Measurements from ENCODE around the gene ELOA.
"Not testable (repeated sequence)": the region's sequence is repeated elsewhere in the genome, so short reads cannot be mapped to it uniquely, and the experiment has no call there.

The ELOA gene

DNA sequence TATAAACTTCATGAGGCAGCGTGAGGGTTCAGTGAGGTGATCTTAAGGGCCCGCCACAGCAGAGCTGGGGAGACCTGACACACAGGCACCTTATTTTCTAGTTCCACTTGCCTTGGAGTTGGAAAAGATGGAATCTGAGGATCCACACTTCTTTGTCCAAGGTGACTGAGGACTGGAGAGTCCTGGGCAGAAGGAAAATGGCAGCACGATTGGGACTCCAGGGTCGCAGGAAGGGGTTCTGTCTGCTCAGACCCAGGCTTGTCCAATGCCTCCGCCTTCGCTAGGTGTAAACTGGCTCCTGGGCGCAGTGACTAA, 55.9 kb downstream of the ELOA start:
- in situ Hi-C loops (cut with HindIII; ENCODE audit: low sequenced_read_pairs) = no loop called here

DNA sequence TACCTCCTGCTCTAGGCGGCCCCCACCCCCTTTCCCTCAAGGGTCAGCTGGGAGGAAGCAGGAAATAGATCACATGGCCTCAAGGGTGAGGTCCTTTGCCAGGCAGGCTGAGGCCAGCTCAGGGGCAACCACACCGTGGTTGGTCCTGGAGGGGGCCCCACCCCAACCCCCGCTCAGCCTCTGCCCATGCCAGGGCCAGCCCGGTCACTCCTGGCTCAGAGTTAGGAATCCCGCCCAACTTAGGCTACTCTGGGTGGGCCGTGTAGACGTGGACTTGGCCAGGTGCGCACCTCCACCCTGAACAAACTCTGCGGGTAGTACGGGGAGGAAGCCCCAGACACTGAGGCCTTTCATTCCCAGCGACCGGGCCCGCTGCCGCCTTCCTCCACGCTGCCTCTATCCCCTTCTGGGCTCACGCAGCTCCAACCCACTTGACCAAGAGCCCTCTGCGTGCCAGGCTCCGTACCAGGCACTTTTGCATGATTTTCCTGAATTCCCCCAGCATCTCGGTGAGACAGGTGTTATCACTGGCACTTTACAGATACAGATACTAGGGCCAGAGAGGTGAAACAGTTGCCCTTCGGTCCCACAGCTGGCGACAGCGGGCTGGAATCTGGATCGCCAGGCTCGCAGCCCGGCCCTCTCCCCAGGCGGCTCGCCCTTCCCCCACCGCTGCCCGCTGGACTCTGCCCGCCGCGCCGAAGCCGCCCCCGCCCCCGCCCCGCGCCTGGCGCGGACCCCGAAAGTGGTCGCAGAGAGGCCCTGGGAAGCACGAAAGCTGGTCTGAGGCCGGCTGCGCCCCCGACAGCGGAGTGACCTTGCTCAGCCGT, 56.5 kb downstream of the ELOA start:
- in situ Hi-C loops (cut with HindIII; ENCODE audit: low sequenced_read_pairs) = no loop called here

DNA sequence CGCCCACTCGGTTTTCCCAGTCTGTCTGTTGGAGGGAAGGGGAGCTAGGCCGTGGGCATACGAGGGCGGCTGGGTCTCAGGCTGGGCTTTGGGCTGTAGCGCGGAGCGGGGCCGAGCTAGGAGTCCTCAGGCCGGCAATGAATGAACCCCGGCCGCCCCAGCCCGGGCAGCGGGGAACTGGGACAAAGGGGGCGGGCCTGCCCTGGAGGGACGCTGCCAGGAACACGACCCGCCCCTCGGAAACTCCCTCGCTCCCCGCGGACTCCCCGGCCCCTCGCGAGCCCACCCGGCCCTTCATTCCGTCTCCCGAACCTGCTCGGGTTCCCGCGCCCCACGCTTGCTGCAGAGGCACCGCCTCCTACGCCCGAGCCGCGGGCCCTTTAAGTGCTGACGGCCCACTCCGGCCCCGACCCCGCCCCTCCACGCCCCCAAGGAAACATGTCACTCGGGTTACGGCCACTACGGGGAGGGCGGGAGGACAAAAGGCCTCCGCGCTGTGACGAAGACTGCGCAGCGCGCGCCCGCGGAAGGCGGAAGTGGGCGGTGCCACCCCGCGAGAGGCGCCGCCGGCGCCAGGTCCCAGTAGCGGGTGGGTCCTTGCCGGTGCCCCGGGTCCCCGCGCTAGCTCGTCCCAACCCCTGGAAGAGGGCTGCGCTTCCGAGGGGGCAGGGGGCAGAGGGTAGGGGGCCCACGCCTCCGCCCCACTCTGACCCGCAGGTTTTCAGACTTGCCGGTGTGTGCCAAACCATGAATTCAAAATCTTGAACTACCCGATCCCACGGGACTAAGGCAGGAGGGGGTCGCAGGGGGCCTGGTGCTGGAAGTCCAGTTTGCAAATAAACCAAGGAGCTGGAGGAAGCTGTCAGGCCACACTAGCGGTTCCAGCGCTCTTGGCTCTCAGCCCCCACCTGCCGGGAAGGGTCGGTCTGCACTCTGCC, 57.4 kb downstream of the ELOA start, which contains the start of gene GALE:
TSS of gene GALE (minus strand) at position 355 of the 938 bp plus-strand sequence. CDS start 1,747 bp downstream, outside the sequence.
- in situ Hi-C loops (cut with HindIII; ENCODE audit: low sequenced_read_pairs) = no loop called here

DNA sequence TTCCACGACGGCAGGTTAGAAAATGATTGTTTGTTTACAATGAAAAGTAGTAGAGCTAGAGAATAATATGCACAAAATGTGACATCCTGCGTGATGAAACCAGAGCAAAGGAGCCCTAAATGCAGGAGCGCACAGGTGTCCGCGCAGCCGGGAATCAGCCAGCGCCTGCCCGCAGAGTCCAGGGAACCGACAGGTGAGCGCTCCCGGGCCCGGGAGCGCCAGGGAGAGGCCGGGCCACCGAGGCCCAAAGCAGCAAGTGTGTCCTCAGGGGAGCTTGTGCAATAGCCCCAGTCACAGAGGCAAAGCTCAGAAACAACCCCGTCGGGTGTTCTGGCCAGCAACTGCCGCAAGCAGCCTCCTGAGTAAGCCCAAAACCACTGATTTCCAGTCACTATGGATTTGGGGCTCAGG, 58.1 kb downstream of the ELOA start:
- in situ Hi-C loops (cut with HindIII; ENCODE audit: low sequenced_read_pairs) = no loop called here

DNA sequence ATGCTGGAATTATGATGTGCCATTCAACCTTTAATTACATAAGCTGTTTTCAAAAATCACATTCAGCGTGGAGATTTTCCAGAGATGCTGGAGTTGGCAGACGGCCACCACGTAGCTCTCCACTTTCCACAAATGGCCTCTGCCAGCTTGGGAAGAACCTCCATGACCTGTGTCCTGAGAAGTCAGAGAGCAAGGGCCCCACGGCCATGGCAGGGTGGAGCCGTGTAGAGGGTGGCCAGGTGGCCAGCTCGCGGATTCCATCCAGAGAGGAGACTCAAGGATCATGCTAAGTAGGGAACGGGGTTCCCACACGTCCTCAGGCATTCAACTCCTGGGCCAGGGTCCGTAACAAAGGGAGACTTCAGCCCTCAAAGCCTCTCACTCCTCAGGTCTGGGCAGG, 58.6 kb downstream of the ELOA start:
- in situ Hi-C loops (cut with HindIII; ENCODE audit: low sequenced_read_pairs) = no loop called here

DNA sequence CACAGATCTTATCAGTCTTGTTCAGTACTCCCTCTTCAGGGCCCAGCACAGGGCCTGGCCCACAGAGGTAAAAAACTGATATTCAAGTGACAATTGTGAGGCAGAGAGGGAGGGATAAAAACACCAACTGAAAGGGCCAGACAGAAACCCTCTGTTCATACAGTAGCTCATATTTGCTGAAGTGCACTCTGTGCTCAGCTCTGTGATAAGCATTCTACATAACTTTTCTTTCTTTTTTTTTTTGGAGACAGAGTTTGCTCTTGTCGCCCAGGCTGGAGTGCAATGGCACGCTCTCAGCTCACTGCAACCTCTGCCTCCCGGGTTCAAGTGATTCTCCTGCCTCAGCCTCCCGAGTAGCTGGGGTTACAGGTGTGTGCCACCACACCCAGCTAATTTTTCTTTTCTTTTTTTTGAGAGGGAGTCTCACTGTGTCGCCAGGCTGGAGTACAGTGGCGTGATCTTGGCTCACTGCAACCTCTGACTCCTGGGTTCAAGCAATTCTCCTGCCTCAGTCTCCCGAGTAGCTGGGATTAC, 59.6 kb downstream of the ELOA start:
- in situ Hi-C loops (cut with HindIII; ENCODE audit: low sequenced_read_pairs) = not testable (repeated sequence)

DNA sequence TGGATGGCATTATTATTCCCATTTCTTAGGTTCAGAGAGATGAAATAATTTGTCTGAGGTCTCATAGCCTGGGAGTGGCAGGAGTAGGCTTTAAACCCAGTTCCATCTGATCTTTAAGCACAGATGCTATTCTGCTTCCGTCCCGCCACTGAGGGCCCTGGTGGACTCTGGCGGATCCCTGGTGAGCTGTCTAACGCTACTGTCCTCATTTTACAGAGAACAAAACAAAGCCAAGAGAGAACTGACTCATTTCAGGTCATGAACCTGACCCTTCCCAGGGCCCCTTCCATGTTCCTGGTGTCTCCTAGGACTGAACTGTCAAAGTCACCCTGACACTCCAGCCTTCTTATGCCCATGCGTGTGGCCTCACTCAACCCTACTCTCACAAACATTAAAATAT, 60.4 kb downstream of the ELOA start:
- in situ Hi-C loops (cut with HindIII; ENCODE audit: low sequenced_read_pairs) = no loop called here

DNA sequence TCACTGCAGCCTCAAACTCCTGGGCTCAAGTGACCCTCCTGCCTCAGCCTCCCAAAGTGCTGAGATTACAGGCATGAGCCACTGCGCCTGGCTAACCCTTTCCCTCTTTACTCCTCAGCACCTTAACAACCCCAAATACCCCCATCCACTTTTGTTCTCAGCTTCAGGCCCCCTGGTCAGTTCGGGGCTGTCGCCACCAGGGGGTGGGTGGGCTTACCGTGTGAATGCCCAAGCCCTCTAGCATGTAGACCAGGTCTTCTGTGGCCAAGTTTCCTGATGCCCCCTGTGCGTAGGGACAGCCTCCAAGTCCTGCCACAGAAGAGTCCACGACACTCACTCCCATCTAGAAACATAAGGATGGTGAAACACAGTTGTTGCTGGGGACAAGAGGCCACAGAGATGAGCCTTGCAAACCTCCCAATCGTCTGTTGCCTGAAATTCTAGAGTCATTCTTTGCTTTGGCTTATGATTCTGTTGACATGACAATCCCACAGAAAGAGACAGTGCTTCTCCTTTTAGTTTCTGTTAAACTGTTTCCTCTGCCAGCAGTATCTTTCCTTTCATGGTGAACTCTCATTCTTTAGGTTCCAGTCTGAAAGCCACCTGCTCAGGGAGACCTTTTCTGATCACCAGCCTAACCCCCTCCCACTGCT, 61.0 kb downstream of the ELOA start:
- in situ Hi-C loops (cut with HindIII; ENCODE audit: low sequenced_read_pairs) = no loop called here

DNA sequence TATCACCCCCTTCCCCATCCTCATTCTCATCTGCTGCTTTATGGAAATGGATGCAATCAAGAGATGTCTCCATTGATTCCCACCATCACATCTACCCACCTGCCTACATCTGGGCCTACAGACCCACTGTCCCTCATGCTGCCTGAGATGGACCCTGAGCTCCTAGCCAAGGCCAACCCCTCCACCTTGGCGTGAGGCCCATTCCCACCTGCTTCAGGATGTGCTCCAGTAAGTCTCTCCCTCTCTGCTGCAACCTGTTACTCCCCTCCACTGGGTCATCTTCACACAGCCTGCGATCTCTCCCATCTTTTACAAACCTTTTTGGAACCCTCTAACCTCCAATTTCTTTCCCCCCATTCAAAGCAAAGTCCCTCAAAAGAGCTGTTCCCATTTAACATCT, 61.8 kb downstream of the ELOA start:
- in situ Hi-C loops (cut with HindIII; ENCODE audit: low sequenced_read_pairs) = no loop called here

DNA sequence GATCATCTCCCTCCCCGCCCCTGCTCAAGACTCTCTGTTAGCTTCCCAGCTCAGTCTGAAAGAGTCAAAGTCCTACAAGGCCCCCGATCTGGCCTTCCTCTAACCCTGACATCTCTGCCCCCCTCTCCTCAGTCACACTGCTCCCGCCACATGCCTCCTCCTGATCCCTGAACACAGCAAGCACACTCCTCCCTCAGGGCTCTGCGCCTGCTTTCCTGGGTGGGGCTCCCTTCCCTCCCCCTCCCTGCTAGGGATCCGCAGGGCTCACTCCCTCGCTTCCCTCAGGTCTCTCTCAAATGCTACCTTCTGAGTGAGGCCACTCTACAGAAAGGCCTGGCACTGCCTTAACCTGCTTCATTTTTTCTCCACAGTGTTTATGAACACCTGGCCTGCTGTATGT, 63.0 kb downstream of the ELOA start:
- in situ Hi-C loops (cut with HindIII; ENCODE audit: low sequenced_read_pairs) = no loop called here

DNA sequence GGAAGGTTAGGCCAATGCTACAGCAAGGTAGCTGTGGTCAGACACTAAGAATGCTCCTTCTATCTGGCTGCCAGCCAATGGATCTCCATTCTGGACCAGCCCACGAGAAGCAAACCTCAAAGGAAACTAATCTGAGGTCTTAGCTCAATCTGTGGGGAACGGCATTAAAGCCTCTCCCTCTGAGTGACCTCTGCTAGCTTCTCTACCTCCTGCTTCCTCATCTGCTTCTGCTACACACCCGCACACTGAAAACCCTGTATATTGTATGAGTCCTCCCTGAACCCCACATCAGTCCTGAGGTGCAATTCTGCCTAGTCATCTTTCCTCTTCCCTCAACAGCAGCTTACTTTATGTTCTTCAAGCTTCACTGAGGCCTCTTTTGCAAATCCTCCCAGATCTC, 64.2 kb downstream of the ELOA start:
- in situ Hi-C loops (cut with HindIII; ENCODE audit: low sequenced_read_pairs) = no loop called here

DNA sequence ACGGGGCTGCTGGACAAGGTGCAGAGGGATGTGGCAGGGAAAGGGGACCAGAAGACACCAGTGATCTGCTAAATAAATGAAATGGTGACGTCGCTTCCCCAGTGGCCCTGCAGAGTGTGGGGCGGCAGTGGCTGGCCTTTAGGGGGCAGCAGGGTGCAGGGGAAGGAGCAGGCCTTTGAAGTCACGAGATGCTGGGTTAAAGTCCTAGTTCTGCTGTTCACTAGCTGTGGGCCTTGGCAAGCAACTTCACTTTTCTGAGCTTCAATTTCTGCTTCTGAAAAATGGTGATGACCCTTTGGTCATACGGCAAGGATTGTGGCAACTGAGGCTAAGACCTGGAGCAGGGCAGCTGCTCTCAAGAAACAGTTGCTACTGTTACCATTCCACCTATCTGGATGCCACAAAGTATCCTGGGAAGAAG, 66.5 kb downstream of the ELOA start:
- in situ Hi-C loops (cut with HindIII; ENCODE audit: low sequenced_read_pairs) = no loop called here

DNA sequence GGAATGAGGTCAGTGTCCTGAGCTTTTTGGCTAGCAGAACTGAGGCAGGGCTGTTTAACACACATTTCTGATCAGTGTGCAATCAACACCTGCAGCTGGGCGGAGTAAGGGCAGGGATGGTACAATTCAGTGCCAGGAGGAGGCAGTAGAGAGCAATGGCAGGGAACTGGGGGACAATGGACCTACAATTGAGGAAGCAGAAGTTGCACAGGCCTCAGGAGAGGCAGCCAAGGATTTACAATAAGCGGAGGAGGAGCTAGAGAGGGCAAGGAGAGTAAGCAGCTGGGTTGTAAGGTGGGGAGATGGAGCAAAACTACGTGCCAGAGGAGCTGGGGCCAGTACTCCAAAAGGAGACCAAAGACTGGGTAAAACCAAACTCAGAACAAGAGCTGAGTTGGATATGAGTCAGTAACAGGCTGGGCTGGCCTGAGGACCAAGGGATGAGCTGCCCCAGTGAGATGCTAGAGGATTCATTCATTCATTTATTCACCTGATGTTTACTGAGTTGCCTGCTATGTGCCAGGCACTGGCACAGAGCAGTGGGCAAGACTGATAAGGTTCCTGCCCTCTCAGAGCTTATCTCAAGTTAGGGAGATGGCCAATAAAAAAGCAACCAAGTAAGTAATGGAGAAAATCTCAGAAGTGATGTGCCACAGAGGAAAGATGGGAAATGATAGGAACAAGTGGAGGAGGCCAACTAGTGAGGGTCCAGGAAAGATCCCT, 67.7 kb downstream of the ELOA start:
- in situ Hi-C loops (cut with HindIII; ENCODE audit: low sequenced_read_pairs) = no loop called here

All from DLD1 (cell line).